Activated effector memory CD4-positive, alpha-beta T cell treated with Interleukin-2 at 50 U/mL for 16 hours (primary cell): ENCODE measurements around the gene KANK4.
"Not testable (repeated sequence)": the region's sequence is repeated elsewhere in the genome, so short reads cannot be mapped to it uniquely, and the experiment has no call there.

ENCODE experiments used
- DNase-seq: peaks from one replicate; pipeline ENCODE4 v3.0.0-alpha.2; 2020

The KANK4 gene

DNA sequence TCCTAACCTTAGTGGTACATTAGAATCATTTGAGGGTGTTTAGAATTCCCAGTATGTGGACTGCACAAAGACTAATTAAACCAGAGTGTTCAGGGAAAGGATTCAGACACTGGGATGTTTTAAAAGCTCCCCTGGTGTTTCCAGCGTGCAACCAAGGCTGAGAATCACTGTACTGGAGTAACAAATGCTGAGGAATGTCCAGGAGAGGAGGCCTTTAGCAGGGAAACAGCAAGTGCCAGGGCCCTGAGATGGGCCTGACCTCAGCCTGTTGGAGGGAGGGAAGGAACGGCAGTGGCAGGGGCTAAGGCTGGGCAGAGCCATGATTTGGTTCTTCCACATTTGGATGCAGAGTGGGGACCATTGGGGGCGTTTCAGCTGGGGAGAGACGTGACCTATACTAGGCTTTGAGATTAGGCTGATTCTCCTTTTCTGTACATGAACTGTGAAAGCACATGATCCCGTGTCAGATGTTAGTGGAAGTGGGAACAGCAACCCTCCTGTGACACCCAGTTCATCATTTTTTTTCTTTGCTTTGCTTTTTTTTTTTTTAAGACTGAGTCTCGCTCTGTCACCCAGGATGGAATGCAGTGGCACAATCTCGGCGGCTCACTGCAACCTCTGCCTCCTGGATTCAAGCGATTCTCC, 49.3 kb downstream of the KANK4 start:
- no peak for DNase-seq

DNA sequence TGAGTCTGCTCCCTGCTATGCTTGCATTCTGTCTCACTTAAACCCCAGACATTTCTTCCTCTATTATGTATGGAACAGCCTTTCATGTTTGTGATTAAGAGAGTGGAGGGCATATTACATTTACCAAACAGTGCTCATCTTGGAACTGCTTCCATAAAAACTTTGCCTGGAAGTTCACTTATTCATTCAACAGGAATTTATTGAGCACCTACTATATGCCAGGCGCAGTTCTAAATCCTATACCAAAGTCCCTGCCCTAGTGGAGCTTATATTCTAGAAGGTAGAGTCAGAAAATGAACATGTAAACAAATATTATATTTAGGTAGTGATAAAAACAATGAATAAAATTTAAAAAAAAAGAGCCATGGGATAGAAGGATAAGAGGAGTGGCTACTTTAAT, 49.8 kb downstream of the KANK4 start:
- no peak for DNase-seq

DNA sequence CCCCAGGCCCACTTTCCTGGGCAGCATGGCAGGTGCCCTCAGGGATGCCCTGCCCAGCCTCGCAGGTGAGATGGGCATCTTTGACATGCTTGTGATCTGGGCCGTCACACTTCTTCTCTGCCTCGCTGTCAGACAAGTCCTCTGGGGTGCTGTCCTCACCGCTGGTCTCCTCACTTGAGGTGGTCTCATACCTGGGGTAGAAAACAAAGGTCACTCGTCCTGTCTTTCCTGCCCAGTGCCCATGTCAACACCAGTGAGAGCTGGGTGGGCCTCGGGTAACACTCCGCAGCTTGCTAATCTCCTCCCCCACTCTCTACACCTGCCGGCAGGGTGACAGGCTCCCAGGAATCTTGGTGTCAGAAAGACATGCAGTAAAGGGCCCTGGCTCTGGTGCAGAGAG, 50.9 kb downstream of the KANK4 start:
- DNase-seq = no peak

DNA sequence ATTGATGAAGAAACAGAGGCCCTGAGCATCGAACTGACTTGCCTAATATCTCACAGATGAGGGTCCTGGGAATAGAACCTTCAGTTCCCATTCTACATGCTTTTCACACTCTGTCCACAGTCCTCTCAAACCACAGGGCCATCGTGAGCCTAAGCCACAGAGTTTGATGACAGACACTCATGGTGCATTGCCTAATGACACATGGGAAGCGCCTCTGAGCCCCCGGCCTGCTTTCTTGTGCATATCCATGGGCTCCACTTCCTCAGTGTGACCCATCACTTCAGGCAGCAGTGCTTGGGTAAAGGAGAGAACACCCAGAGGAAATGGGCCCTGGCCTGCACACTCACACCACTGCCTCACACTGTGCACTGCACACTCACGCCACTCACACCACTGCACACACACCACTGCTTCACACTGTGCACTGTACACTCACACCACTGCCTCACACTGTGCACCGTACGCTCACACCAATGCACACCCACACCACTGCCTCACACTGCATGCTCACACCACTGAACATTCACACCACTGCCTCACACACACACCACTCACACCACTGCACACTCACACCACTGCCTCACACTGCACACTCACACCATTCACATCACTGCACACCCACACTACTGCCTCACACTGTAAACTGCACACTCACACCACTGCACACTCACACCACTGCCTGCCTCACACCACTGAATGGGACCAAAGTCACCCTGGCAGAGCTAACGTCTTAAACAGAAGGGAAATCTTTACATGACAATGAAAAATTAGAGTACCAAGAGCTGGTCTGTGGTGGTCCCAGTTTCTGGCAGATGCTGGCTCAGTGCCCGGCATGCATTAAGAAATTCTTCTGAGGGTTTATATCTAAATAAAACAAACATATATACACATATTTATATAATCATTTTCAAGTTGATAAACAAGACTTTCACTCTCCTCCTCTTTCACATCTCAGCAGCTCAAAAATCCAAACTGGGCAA, 53.0 kb downstream of the KANK4 start:
- DNase-seq = no peak

DNA sequence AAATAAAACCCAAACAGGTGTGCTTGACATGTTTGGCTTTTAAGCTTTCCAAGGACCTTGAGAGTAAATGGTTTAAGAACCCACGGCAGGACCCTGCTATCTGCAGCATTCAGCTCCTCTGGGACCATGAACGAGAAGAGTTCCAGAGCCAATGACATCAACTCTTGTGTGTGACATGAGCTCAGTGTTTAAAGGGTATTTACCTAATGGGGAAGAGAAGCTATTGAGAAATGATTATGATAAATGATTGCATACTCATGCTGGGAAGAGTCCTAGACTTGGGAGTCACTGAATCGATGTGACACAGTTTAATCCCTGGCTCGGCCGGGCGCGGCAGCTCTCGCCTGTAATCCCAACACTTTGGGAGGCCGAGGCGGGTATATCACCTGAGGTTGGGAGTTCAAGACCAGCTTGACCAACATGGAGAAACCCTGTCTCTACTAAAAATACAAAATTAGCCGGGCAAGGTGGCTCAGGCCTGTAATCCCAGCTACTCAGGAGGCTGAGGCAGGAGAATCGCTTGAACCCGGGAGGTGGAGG, 55.4 kb downstream of the KANK4 start:
- DNase-seq = no peak

DNA sequence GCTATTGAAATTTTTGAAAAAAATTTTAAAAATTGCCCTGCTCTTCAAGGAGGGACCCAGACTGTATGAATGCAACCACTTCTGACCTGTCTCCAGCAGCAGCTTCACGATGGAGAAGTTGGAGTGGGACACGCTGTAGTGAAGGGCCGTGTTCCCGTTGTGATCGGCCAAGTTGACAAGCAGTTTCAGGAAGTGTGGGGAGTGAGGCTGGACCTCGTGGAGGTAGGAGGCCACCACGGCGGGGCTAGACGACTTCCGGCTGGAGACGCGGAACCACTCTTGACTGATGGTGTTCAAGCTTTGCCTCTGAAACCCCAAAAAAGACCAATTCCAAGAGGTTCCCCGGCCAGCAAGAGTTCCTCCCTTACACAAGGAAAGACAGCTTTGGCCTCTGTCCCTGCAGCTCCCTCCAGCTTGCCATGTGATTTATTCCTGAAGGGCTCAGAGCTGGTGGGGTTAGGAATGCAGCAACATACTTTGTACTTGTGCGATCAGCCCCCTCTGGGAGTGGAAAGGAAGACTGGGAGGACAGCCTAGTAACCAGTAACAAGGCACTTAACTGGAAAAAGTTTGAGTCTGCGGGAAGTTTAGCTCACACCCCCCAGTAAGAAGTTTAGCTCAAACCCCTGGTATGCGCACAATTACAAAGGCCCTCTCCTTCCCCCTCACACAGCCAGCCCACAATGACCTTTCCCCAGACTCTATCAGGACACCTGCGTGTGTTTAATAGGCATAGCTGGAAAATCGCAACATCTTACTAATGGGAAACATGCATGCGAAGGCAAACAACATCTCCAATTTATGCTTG, 56.0 kb downstream of the KANK4 start:
- no peak for DNase-seq

DNA sequence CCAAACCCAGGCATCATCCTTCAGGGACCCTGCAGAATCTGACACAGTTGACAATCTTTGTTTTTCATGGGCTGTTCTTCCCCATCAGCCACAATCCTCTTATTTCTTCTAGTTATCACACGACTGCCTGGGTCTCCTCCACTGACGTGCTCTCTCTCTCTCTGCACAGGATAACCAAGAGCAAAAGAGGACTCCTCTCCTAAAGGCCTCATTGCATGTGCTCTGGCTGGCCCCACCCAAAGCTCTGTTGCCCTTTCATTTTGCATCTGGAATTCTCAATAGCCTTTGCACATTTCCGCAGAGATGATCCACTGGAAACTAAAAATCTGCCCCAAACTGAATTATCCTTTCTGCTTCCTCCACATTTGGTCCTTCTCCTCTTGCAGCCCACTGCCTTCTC, 58.5 kb downstream of the KANK4 start:
- no peak for DNase-seq

DNA sequence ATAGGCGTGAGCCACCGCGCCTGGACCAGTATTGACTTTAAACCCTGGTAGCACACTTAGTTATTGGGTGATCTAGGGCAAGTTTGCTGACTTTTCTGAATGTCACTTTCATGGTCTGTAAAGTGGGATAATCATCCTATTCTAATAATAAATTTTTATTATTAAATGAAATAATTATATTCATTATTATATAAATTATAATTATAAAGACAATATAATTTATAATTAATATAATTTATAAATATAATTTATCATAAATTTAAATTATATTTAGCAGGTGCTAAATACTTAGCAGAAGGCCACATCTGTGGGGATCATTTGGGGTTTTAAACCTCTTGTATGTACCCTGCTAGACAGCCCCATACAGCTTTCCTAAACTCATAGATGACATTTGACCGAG, 59.7 kb downstream of the KANK4 start:
- DNase-seq = no peak

DNA sequence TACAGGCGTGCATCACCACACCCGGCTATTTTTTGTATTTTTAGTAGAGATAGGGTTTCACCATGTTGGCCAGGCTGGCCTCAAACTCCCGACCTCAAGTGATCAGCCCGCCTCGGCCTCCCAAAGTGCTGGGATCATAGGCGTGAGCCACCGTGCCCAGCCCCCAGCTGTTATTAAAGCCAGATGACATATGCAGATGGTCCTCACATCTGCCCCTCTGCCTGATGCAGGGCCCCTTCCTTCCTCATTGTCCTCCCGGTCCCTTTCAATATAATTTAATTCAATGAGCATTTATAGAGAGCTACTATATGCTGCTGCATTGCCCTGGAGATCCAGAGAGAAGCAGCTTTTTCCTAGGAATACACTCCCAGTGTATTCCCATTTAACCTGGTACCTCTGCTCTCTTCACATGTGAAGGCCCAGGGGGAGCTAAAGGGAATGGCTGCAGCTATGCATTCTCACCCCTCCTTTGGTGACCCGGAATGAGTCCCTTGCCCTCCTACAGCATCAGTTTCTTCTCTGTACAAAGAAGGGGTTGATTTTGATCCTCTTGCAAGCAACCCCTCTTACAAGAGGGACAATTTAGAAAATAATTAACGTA, 69.0 kb downstream of the KANK4 start:
- DNase-seq = no peak

DNA sequence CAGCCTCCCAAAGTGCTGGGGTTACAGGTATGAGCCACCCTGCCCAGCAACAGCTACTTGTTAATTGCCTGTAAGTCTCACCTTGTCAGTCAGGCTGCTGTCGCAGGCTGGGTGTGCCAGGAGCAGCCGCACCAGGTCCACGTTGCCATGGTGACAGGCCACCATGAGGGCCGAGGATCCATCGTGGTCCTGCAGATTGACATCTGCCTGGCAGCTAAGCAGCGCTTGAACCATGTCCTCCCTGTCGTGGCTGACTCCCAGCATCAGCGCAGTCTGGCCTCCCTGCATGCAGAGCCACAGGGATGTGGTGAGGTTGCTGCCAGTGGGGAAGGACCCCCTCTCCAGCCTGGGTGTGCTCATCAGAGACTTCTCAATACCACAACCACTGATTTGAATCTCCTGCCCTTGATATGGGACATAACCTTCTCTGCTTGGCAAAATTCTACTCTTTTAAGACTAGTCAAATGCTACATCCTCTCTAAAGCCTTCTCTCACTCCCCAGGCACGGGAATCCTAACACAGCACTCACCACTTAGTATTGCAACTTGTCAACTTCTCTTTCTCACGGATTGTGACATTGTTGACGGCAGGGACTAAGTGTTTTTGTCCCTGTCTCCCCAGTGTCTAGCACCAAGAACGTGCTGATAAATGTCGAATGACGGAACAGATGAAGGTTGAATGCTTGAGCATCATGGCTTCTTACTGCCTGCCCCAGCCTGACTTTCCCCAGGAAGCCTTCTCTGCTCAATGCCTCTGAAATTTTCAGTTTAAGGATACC, 71.7 kb downstream of the KANK4 start:
- DNase-seq = no peak

DNA sequence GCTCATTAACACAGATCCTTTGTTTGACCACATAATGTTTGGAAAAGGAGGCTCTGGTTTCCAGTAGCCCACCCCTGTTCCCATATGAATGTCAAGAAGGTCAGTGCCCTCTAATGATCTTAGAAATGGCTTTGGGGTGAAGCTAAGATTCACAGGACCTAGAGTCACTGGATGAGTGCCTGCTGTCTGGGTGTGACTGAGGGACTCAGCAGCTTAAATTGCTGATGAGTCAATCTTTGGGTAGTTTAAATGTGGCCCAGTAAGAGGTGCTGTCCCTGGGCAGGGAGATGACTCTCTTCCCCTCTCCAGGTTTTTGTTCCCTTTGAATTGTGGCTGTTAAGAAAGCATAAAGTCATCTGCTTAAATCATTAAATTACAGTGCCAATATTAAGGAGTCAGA, 74.0 kb downstream of the KANK4 start:
- no peak for DNase-seq

DNA sequence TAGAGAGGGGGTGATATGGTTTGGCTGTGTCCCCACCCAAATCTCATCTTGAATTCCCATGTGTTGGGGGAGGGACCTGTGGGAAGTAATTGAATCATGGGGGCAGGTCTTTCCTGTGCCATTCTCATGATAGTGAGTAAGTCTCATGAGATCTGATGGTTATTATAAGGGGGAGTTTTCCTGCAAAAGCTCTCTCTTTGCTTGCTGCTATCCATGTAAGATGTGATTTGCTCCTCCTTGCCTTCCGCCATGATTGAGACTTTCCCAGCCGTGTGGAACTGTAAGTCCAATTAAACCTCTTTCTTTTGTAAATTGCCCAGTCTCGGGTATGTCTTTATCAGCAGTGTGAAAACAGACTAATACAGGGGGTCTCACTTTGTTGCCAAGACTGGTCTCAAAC, 74.9 kb downstream of the KANK4 start:
- not testable (repeated sequence) for DNase-seq

DNA sequence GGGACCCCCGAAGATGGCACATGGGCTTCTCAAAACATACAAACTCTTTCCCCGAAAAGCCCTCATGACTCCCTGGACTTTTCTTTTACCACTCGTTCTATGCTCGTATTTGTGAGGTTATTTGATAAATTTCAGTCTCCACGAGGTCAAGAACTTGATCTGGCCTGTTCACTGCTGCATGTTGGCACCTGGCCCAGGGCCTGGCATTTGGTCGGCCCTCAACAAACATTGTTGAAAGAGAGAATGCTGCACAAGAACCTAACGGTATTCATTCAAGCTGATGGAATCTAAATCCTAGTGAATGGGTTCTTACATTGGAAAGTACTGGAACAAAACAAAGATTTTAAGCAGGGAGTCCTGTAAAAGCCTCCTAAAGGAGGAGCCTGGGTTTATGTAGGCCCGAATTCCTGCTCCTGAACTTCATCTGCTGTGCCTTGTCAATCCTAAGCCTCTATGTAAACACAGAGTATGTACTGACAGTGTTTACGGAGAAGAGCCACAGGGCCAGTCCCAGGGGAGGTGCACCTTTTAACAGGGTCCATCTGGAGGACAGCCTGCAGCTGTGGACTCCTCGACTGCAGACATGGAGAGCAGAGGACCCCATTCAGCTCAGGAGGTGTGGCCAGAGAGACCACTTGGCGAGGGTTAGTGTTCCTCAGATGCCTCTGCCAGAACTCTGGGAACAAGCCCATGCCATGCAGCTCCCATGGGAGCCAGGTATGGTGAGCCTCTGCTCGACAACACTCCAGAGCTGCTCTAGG, 77.7 kb downstream of the KANK4 start:
- DNase-seq = no peak

DNA sequence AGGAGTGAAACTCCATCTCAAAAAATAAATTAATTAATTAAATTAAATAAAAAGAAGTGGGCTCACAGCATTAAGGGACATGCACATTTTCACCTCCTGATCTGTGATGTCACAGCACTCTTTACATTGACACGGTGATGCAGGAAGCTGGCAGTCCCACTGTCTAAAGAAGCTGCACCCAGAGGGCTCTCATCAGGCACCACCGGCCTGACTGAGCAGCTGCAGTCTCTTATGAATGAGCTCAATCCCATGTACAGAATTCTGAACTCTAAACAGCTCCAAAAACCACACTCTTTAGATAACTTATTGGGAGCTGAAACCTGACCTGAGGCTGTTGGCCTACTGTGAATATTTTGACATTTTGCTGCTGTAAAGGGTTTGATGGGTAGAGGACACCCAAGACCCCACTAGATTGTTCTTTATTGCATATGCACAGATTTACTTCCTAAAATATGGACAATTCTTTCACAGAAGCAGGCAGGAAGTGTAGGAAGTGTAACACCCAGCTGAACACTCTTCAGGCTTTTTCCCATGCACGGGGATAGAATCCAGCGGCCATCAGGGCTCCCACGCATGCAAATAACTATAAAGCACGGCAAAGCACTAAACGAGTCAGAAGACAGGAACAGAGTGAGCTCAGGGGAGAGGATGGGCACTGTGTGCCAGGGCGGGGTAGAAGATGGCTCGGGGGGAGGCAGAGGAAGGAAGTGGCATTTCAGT, 78.4 kb downstream of the KANK4 start:
- DNase-seq = no peak

DNA sequence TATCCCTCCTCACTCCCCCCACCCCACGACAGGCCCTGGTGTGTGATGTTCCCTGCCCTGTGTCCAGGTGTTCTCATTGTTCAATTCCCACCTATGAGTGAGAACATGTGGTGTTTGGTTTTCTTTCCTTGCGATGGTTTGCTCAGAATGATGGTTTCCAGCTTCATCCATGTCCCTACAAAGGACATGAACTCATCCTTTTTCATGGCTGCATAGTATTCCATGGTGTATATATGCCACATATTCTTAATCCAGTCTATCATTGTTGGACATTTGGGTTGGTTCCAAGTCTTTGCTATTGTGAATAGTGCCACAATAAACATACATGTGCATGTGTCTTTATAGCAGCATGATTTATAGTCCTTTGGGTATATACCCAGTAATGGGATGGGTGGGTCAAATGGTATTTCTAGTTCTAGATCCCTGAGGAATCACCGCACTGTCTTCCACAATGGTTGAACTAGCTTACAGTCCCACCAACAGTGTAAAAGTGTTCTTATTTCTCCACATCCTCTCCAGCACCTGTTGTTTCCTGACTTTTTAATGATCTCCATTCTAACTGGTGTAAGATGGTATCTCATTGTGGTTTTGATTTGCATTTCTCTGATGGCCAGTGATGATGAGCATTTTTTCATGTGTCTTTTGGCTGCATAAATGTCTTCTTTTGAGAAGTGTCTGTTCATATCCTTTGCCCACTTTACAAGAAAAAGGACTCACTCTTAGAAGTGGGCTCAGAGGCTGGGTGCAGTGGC, 79.4 kb downstream of the KANK4 start:
- DNase-seq = not testable (repeated sequence)

DNA sequence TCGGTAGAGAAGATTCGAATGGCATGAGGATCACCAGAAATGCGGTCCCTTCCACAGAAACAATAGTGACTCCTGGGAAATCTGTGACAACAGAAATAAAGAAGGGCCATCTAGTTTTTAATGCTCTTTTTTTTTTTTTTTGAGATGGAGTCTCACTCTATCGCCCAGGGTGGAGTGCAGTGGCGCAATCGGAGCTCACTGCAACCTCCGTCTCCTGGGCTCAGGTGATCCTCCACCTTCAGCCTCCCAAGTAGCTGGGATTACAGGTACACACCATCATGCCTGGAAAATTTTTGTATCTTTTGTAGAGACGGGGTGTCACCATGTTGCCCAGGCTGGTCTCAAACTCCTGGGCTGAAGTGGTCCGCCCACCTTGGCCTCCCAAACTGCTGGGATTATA, 80.7 kb downstream of the KANK4 start:
- DNase-seq = no peak

DNA sequence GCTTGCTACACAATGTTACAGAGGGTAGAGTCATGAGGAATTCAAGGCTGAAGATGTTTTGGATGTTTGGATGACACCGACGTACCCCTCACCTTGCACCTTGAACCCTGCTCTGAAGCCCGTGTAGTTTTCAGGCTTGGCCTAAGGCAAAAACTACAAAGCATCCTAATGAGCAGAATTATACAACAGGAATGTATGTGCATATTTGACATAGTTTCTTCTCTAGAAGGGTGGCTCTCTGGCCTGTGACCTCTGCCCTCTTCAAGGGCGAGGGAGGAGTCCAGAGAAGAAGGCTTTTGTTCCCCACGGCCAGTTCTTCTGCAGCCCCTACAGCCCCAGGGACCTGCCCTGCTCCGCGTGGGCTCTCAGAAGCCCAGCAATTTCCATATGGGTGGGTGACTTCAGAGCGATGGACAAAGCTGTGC, 81.3 kb downstream of the KANK4 start:
- no peak for DNase-seq

DNA sequence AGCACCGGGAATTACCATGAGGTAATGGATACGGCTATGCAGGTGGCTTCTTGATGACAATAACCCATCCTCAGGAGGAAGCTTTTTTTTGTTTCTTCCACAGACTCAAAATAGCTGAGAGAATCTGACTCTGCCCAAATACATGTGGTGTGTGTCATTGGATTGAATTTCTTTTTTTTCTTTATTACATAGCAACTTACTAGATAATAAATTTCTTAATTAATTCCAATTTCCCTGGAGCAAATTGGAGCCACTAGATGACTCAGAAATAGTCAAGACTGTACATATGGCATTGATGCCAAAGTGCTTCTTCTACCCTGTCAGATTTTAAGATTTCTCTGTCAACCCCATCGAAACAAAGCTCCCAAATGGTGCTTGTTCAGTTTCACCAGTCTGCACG, 81.9 kb downstream of the KANK4 start:
- no peak for DNase-seq

DNA sequence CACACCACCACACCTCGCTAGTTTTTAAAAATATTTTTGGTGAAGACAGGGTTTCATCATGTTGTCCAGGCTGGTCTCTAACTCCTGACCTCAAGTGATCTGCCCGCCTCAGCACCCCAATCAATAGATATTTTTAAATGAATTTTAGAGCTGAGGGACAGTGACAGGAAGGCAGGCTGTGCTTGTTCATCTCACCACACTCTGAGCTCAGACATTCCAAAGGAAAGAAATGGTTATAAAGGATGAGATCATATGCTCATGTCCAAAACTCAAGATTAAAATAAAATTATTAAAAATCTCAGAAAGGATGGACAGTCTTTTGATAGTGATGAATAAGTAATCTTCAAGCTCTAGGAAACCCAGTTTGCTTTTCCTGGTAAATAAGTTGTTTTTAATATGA, 83.7 kb downstream of the KANK4 start:
- no peak for DNase-seq

DNA sequence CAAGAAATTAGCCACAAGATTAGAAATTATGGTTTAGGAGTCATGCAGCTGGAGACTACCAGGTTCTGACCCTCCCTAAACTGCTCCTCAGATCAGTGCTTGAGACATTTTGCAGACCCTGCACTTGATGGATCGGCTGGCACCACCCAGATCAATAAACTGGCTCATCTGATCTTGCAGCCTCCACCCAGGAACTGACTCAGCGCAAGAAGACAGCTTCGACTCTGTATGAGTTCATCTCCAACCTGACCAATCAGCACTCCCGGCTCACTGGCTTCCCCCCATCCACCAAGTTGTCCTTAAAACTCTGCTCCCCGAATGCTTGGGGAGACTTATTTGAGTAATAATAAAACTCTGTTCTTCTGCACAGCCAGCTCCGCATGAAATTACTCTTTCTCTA, 84.5 kb downstream of the KANK4 start:
- no peak for DNase-seq
